K562 (cell line): ENCODE data around the gene ATF3.

Experiments
- BCL6 ChIP-seq: fragments of 250-450 bp; sonication (Bioruptor Pico); IDR thresholded peaks from 2 replicates; pipeline ENCODE4 v1.4.0; 2020
- CEBPB ChIP-seq: fragments of 450-650 bp; IDR thresholded peaks from 2 replicates; pipeline ENCODE4 v1.6.1; 2016; ENCODE audit warnings: missing genetic modification characterization, missing compliant biosample characterization
- EGR1 ChIP-seq: fragments of 450-650 bp; conservative IDR thresholded peaks from 2 replicates; pipeline ENCODE4 v1.6.1; 2017; ENCODE audit warnings: mild to moderate bottlenecking
- LCOR ChIP-seq: sonication (generic); formaldehyde crosslinking; IDR thresholded peaks from 2 replicates; pipeline ENCODE4 v1.8.0; 2022; ENCODE audit warnings: mild to moderate bottlenecking, missing genetic modification reagents
- MCM5 ChIP-seq: fragments of 450-650 bp; IDR thresholded peaks from 2 replicates; pipeline ENCODE4 v1.6.1; 2016; ENCODE audit warnings: low read depth
- NFYB ChIP-seq: IDR thresholded peaks from 2 replicates; pipeline ENCODE4 v1.6.1; 2011; ENCODE audit warnings: mild to moderate bottlenecking, moderate library complexity; ENCODE audit not compliant: insufficient read length; ENCODE audit errors: extremely low read depth
- NR1H2 ChIP-seq: sonication (generic); formaldehyde crosslinking; IDR thresholded peaks from 2 replicates; pipeline ENCODE4 v1.4.0; 2020; ENCODE audit warnings: mild to moderate bottlenecking, missing genetic modification reagents
- NR2C2 ChIP-seq, 2 experiments: fragments of 200-800 bp in 1 of 2; sonication (Bioruptor generic) in 1 of 2; sonication (generic) in 1 of 2; formaldehyde crosslinking in 1 of 2; IDR thresholded peaks; 2 replicates each; pipeline versions ENCODE4 v1.6.1 to v1.8.0; 2016 to 2022; ENCODE audit warnings: mild to moderate bottlenecking in 1 of 2, missing compliant biosample characterization in 1 of 2, missing genetic modification characterization in 1 of 2, missing genetic modification reagents in 1 of 2
- RAD21 ChIP-seq, 2 experiments: fragments of 250-450 bp in 1 of 2; fragments of 450-650 bp in 1 of 2; sonication (Bioruptor Pico) in 1 of 2; formaldehyde crosslinking in 1 of 2; IDR thresholded peaks in 1 of 2; conservative IDR thresholded peaks in 1 of 2; 2 replicates each; pipeline versions ENCODE4 v1.4.0 to v1.8.0; 2020 to 2022; ENCODE audit warnings: mild to moderate bottlenecking in 2 of 2, moderate library complexity in 1 of 2
- RBM25 ChIP-seq: fragments of 200-400 bp; formaldehyde crosslinking; IDR thresholded peaks from 2 replicates; pipeline ENCODE4 v1.6.1; 2018; ENCODE audit warnings: low read length, low read depth, moderate library complexity; ENCODE audit not compliant: severe bottlenecking
- SP2 ChIP-seq: IDR thresholded peaks from 2 replicates; pipeline ENCODE4 v1.6.1; 2011; ENCODE audit warnings: mild to moderate bottlenecking, low read depth, low read length, moderate library complexity; ENCODE audit not compliant: poor library complexity, severe bottlenecking; ENCODE audit errors: extremely low read depth
- TF ChIP-seq, protein P1 (sequence below), 3 experiments: IDR thresholded peaks in 2 of 3; conservative IDR thresholded peaks in 1 of 3; 2 replicates each; pipeline ENCODE4 v1.5.1; 2011 to 2012; ENCODE audit warnings: low read length in 3 of 3, mild to moderate bottlenecking in 3 of 3, control low read depth in 2 of 3, improper control_type of control experiment in 1 of 3, inconsistent platforms in 1 of 3, low read depth in 1 of 3, mixed read lengths in 1 of 3, moderate library complexity in 1 of 3; ENCODE audit not compliant: insufficient read depth in 2 of 3
- TF ChIP-seq, protein P2 (sequence below): sonication (generic); formaldehyde crosslinking; IDR thresholded peaks from 2 replicates; pipeline ENCODE4 v1.9.0; 2022; ENCODE audit warnings: mild to moderate bottlenecking, missing genetic modification reagents
- TF ChIP-seq, protein P3 (sequence below), 2 experiments: fragments of 450-650 bp in 1 of 2; sonication (generic) in 1 of 2; formaldehyde crosslinking; conservative IDR thresholded peaks; 2 replicates each; pipeline versions ENCODE4 v1.4.0 to v1.8.1; 2020 to 2022; ENCODE audit warnings: mild to moderate bottlenecking in 1 of 2, missing genetic modification reagents in 1 of 2

DNA sequence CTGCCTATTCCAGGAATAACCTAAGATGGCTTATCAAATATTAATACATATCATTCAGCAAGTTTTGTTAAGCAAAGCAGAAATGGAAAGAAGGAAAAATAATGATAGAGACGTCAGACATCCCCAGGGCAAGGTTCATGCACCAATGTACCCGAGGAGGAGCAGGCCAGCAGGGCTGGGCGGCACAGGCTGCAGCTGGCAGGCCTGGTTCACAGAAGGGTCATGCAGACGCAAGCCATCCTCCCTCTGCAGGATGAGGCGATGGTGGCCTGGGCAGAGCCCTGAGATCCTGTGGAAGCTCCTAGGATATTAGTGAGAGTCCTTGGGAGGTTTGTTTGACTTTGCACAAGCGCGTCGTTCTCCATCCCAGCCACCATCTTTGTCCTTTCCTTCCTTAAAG is 61.0 kb downstream of the ATF3 start:
- TF ChIP-seq, protein P1, sequence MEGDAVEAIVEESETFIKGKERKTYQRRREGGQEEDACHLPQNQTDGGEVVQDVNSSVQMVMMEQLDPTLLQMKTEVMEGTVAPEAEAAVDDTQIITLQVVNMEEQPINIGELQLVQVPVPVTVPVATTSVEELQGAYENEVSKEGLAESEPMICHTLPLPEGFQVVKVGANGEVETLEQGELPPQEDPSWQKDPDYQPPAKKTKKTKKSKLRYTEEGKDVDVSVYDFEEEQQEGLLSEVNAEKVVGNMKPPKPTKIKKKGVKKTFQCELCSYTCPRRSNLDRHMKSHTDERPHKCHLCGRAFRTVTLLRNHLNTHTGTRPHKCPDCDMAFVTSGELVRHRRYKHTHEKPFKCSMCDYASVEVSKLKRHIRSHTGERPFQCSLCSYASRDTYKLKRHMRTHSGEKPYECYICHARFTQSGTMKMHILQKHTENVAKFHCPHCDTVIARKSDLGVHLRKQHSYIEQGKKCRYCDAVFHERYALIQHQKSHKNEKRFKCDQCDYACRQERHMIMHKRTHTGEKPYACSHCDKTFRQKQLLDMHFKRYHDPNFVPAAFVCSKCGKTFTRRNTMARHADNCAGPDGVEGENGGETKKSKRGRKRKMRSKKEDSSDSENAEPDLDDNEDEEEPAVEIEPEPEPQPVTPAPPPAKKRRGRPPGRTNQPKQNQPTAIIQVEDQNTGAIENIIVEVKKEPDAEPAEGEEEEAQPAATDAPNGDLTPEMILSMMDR (IDR thresholded peaks at IDR 0.05 in 2 of 3, conservative IDR thresholded peaks at IDR 0.05 in 1 of 3; ENCODE audit: insufficient read depth in 2 of 3, low read depth in 1 of 3, low read length in 3 of 3), result no peak
- TF ChIP-seq NFYB (no peak), CEBPB (tag) (no peak), EGR1 (no peak), SP2 (no peak), LCOR (no peak), NR1H2 (CRISPR knock-in tag) (no peak), MCM5 (no peak), RBM25 (no peak), RAD21 (CRISPR knock-in tag; conservative IDR thresholded peaks at IDR 0.05 in 1 of 2, IDR thresholded peaks at IDR 0.05 in 1 of 2) (no peak), NR2C2 (CRISPR knock-in tag; IDR thresholded peaks at IDR 0.05) (no peak), NR2C2 (tag; IDR thresholded peaks at IDR 0.05) (no peak), BCL6 (no peak)
- TF ChIP-seq, protein P2, sequence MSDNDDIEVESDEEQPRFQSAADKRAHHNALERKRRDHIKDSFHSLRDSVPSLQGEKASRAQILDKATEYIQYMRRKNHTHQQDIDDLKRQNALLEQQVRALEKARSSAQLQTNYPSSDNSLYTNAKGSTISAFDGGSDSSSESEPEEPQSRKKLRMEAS (CRISPR knock-in tag), result no peak
- TF ChIP-seq, protein P3, sequence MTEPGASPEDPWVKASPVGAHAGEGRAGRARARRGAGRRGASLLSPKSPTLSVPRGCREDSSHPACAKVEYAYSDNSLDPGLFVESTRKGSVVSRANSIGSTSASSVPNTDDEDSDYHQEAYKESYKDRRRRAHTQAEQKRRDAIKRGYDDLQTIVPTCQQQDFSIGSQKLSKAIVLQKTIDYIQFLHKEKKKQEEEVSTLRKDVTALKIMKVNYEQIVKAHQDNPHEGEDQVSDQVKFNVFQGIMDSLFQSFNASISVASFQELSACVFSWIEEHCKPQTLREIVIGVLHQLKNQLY (CRISPR knock-in tag; conservative IDR thresholded peaks at IDR 0.05), result no peak
